ENCODE measurements around the gene NPAS1.

Gene NPAS1

DNA sequence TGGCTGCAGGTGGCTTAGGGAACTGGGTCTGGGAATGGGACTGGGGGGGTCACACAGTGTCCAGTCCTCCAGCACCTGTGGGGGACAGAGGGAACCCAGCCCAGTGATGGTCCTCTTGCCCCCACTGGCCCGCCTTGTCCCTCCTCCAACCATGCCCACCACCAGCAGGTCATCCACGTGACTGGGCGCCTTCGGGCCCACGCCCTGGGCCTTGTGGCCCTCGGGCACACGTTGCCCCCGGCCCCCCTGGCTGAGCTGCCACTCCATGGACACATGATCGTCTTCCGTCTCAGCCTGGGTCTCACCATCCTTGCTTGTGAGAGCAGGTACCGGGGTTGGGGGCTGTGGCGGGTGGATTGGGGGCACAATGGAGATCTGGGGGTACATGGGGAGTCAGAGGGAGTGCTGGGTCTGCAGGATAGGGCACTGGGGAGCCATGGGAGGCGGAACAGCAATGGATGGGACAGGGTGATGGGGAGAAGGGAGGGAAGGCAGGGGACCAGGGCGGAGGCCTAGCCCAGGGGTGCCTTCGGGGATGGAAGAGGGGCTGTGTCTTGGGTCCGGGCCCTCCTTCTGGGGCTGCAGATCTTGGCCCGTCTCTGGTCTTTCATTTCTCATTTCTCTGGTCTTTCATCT is 19.7 kb downstream of the NPAS1 start:
- TF ChIP-seq, protein P1, sequence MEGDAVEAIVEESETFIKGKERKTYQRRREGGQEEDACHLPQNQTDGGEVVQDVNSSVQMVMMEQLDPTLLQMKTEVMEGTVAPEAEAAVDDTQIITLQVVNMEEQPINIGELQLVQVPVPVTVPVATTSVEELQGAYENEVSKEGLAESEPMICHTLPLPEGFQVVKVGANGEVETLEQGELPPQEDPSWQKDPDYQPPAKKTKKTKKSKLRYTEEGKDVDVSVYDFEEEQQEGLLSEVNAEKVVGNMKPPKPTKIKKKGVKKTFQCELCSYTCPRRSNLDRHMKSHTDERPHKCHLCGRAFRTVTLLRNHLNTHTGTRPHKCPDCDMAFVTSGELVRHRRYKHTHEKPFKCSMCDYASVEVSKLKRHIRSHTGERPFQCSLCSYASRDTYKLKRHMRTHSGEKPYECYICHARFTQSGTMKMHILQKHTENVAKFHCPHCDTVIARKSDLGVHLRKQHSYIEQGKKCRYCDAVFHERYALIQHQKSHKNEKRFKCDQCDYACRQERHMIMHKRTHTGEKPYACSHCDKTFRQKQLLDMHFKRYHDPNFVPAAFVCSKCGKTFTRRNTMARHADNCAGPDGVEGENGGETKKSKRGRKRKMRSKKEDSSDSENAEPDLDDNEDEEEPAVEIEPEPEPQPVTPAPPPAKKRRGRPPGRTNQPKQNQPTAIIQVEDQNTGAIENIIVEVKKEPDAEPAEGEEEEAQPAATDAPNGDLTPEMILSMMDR (IDR thresholded peaks at IDR 0.05; ENCODE audit: borderline replicate concordance, insufficient read depth, low read depth, low read length) = no peak
- H3K4me3 ChIP-seq (ENCODE audit: low read depth, low read length) = no peak overlapping the region

GRCh38 chr19:47040869-47041268 is 21.2 kb downstream of the NPAS1 start:
- H3K4me3 ChIP-seq (ENCODE audit: low read depth, low read length) = no peak overlapping the region
- TF ChIP-seq, protein P1 (IDR thresholded peaks at IDR 0.05; ENCODE audit: borderline replicate concordance, insufficient read depth, low read depth, low read length) = no peak

DNA sequence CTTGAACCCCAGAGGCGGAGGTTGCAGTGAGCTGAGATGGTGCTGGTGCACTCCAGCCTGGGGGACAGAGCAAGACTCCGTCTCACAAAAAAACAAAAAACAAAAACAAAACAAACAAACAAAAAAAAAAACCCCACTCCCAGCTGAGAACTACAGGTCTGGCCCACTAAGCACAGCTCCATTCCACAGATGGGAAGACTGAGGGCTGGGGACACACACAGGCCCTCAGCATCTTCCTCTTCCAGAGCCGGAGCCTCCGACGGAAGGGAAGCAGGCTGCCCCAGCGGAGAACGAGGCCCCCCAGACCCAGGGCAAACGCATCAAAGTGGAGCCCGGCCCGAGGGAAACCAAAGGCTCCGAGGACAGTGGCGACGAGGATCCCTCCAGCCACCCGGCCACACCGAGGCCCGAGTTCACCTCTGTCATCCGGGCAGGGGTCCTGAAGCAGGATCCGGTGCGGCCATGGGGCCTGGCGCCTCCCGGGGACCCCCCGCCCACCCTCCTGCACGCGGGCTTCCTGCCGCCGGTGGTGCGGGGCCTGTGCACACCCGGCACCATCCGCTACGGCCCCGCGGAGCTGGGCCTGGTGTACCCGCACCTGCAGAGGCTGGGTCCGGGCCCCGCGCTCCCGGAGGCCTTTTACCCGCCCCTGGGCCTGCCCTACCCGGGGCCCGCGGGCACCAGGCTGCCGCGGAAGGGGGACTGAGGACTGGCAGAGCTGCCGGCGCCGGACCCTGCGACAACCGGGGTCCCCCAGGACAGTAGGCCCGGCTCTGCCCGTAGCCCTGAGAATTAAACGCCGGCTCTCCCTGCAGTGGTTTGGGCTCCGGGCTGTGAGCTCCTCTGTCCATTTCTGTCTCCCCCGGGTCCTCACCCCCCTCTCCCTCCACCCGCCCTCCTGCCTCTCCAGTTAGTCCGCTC is 25.6 kb downstream of the NPAS1 start:
- TF ChIP-seq, protein P1 (IDR thresholded peaks at IDR 0.05; ENCODE audit: borderline replicate concordance, insufficient read depth, low read depth, low read length) = no peak
- no peak overlapping the region for H3K4me3 ChIP-seq (ENCODE audit: low read depth, low read length)

DNA sequence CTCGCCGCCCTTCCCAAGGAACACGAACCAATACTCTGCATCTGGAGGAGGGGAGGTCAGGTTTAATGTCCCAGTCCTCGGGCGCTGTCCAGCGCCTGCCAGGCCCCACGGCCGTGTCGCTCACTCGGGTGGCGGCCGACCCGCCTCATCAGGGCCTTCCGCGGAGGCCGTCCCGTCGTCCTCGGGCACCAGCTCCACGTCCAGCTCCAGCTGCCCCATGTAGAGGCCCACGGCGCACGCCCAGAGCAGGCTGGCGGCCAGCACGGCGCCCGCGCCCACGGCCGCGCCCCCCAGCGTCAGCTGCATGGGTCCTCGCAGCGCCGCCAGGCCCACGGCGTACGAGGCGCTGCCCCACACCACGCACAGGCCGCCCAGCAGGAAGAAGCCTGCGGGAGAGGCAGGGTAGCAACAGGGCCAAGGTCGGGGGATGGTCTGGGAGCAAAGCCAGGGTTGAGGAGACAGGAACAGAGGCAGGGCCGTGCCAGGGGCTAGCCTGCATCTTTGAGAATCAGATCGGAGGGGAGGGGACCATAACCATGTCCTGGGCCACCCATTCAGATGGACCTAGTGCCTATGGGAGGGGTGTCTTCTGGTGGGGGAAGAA is 26.3 kb downstream of the NPAS1 start:
- no peak overlapping the region for H3K4me3 ChIP-seq (ENCODE audit: low read depth, low read length)

GRCh38 chr19:47047272-47047762 is 27.7 kb downstream of the NPAS1 start:
- TF ChIP-seq, protein P1 (IDR thresholded peaks at IDR 0.05; ENCODE audit: borderline replicate concordance, insufficient read depth, low read depth, low read length) = no peak

More for the DNA sequence above, 26.3 kb downstream of the NPAS1 start:
- TF ChIP-seq, protein P1 (IDR thresholded peaks at IDR 0.05; ENCODE audit: borderline replicate concordance, insufficient read depth, low read depth, low read length) = no peak

GRCh38 chr19:47047763-47048405 is 28.2 kb downstream of the NPAS1 start:
- H3K4me3 ChIP-seq (ENCODE audit: low read depth, low read length) = peak overlapping the region; percentile 91
- TF ChIP-seq, protein P1 (IDR thresholded peaks at IDR 0.05; ENCODE audit: borderline replicate concordance, insufficient read depth, low read depth, low read length) = no peak

More at GRCh38 chr19:47047272-47047762, 27.7 kb downstream of the NPAS1 start:
- peak overlapping the region; percentile 23 for H3K4me3 ChIP-seq (ENCODE audit: low read depth, low read length)

Measured in GM12875 (cell line).